ENCODE results near the gene KCTD11. TPM values are rescaled to one million over a fixed set of nuclear protein-coding genes. Genes with fewer than 3 reads are reported as not detected.

The KCTD11 gene
- total and polyA plus RNA-seq, 8 donors = 0.58 to 14.1 (median 6.4) TPM

DNA sequence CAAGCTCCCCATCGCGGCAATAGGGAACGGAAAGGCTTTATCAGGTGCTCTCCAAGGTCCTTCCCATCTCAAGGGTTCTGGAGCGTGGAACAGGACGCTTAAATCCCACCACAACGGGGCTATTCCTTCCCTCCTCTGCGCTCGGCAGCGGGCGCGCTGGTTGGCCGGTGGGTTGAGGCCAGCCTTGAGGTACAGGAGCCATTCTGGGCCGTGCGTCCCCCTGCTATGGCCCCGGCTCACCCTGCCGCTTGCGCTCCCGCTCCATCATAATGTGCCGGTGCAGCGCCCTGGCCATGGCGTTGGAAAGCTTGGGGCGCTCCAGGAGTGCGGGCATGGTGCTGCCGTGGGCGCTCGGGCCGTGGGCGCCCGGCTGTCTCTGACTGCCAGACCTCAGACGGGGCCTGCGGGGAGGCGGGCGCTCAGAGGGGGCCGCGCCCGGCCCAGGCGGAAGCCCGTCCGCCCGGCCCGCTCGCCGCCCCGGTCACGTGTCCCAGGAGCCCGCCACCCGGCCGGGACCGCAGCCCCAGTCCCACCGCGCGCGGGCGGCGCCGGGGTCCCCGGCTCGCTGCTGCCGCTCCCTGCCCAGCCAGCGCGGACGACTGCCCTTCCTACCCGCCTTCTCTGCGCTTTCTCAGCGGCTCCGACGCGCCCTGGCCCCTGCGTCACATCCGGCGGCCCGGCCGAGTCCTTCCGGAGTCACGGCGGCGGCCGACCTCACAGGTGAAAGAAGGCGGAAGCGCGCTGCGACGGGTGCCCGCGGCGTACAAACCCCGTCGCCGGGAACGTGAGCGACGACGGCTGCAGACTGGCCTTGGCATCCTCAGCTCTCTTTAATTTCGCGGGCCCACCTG lies 37.0 kb upstream of the KCTD11 start, which contains the start of gene GPS2:
GPS2 (minus strand) TSS at position 642 of the 851 bp plus-strand sequence; CDS start at position 334, 308 bp downstream.
- WGBS, 5 donors = 0 to 3% (median 1%) methylated on average over 18 to 95 of the region's 95 CpGs
- DNase-seq = peak; percentile 97 to 98
- H3K9me3 ChIP-seq = no peaks in the 10 kb centered on the region
- H3K36me3 ChIP-seq = peaks cover 59 to 83% (median 72%) of the 10 kb centered on the region in 4 donors
- peak within 1 kb of the TSS; percentile 94 to 100 (median 97) for H3K27ac ChIP-seq
- intact Hi-C loops (cut with DNase I; ENCODE audit: low total_unique reads) = no loop called here
- no peaks in the 10 kb centered on the region for H3K27me3 ChIP-seq
- peaks cover 38 to 60% (median 53%) of the 10 kb centered on the region in 4 donors for H3K4me1 ChIP-seq
- no peak for TF ChIP-seq EP300 (IDR thresholded peaks at IDR 0.05)
- TF ChIP-seq POLR2AphosphoS5 (IDR thresholded peaks at IDR 0.05) = peak; percentile 94 to 99 (median 95)
- peak in 1 of 4 donors; percentile 27 for TF ChIP-seq POLR2A (IDR thresholded peaks at IDR 0.05)
- H3K4me3 ChIP-seq = peak within 1 kb of the TSS; percentile 83 to 99 (median 94)

DNA sequence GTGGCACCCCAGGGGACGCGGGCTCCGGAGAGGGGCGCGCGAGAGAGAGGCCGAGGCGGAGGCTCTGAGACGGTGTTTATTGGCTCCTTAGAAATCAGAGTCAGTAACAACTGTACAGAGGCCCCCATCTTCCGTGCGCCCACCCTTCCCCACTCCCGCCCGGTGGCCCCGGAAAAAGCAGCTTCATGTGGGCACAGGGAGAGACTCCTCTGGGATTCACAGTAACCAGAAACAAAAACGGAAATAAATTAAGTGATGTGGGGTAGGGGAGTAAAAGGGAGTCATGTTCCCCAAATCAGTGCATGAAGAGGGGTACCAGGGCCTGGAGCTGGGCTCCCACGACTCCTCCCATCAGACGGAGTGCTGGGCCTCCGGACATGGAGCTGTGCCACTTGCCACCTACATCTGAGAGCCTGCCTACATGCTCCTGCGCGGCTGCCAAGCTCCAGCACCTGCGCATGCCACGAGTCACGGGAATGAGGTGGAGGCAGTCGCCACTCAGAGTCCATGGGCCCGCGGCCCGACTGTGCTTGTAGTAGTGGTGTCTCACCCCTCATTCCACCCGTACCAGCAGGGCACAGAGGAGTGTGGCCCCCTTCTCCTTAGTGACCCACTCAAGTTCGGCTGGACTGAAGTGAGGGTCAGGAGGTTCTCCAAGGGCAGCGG lies 36.3 kb upstream of the KCTD11 start:
- Histone ChIP-seq H3K36me3 (peaks cover 56 to 83% (median 72%) of the 10 kb centered on the region in 4 donors), H3K4me3 (peak overlapping the region; percentile 83 to 99 (median 94)), H3K9me3 (no peaks in the 10 kb centered on the region), H3K27ac (peak overlapping the region; percentile 94 to 100 (median 97)), H3K27me3 (no peaks in the 10 kb centered on the region), H3K4me1 (peaks cover 32 to 52% (median 45%) of the 10 kb centered on the region in 4 donors)
- peak; percentile 25 to 77 for DNase-seq
- WGBS, 5 donors = 25 to 38% (median 27%) methylated on average over 20 to 30 of the region's 30 CpGs
- TF ChIP-seq POLR2AphosphoS5 (IDR thresholded peaks at IDR 0.05) (no peak), POLR2A (IDR thresholded peaks at IDR 0.05) (no peak), EP300 (IDR thresholded peaks at IDR 0.05) (no peak)
- TF ChIP-seq, protein P1, sequence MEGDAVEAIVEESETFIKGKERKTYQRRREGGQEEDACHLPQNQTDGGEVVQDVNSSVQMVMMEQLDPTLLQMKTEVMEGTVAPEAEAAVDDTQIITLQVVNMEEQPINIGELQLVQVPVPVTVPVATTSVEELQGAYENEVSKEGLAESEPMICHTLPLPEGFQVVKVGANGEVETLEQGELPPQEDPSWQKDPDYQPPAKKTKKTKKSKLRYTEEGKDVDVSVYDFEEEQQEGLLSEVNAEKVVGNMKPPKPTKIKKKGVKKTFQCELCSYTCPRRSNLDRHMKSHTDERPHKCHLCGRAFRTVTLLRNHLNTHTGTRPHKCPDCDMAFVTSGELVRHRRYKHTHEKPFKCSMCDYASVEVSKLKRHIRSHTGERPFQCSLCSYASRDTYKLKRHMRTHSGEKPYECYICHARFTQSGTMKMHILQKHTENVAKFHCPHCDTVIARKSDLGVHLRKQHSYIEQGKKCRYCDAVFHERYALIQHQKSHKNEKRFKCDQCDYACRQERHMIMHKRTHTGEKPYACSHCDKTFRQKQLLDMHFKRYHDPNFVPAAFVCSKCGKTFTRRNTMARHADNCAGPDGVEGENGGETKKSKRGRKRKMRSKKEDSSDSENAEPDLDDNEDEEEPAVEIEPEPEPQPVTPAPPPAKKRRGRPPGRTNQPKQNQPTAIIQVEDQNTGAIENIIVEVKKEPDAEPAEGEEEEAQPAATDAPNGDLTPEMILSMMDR (IDR thresholded peaks at IDR 0.05) = no peak
- intact Hi-C loops (cut with DNase I; ENCODE audit: low total_unique reads) = no loop called here

- TF ChIP-seq POLR2AphosphoS5 (IDR thresholded peaks at IDR 0.05) = no peak
- no peak for TF ChIP-seq EP300 (IDR thresholded peaks at IDR 0.05)
- TF ChIP-seq POLR2A (IDR thresholded peaks at IDR 0.05) = no peak
- TF ChIP-seq, protein P1 (IDR thresholded peaks at IDR 0.05) = no peak
- H3K27ac ChIP-seq = no peak overlapping the region
- DNase-seq = no peak
- H3K4me1 ChIP-seq = peaks cover 32 to 39% (median 34%) of the 10 kb centered on the region in 4 donors
- no peak overlapping the region for H3K4me3 ChIP-seq
- intact Hi-C loops (cut with DNase I; ENCODE audit: low total_unique reads) = no loop called here
- H3K27me3 ChIP-seq = no peaks in the 10 kb centered on the region
- 82 to 88% (median 86%) methylated on average over 15 to 16 of the region's 16 CpGs for whole genome bisulfite sequencing, 5 donors
- H3K9me3 ChIP-seq = no peaks in the 10 kb centered on the region
- peaks cover 59 to 83% (median 72%) of the 10 kb centered on the region in 4 donors for H3K36me3 ChIP-seq
Observed at GRCh38 chr17:7317161-7317803, 34.7 kb upstream of the KCTD11 start.

- H3K36me3 ChIP-seq = peaks cover 59 to 83% (median 72%) of the 10 kb centered on the region in 4 donors
- H3K4me3 ChIP-seq = no peak overlapping the region
- H3K9me3 ChIP-seq = no peaks in the 10 kb centered on the region
- intact Hi-C loops (cut with DNase I; ENCODE audit: low total_unique reads) = no loop called here
- no peak overlapping the region for H3K27ac ChIP-seq
- WGBS, 5 donors = 85 to 93% (median 91%) methylated on average over 13 of the region's 13 CpGs
- DNase-seq = no peak
- TF ChIP-seq, protein P1 (IDR thresholded peaks at IDR 0.05) = no peak
- TF ChIP-seq POLR2AphosphoS5 (IDR thresholded peaks at IDR 0.05) (no peak), POLR2A (IDR thresholded peaks at IDR 0.05) (no peak), EP300 (IDR thresholded peaks at IDR 0.05) (no peak)
- H3K4me1 ChIP-seq = peaks cover 22 to 29% (median 25%) of the 10 kb centered on the region in 4 donors
- no peaks in the 10 kb centered on the region for H3K27me3 ChIP-seq
Observed at GRCh38 chr17:7318121-7318860, 33.7 kb upstream of the KCTD11 start.
